ENCODE results near the gene RRP12.

DNA sequence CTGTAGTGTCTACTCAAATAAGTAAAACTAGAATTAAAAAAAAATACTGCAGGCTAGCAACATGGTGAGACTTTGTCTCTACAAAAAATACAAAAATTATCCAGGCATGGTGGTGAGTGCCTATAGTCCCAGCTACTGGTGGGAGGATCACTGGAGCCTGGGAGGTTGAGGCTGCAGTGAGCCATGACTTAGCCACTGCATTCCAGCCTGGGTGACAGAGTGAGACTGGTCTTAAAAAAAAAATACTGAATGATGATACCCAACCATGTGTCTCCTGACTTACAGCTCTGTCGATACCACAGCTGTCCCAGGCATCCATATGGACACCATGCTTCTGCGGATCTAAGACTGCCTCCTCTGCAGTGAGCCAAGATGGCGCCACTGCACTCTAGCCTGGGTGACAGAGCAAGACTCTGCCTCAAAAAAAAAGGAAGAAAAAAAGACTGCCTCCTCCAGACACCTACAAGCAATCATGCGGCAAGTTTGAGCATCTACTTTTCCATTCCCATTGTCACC lies 90.0 kb downstream of the RRP12 start:
- TF ChIP-seq, protein P1, sequence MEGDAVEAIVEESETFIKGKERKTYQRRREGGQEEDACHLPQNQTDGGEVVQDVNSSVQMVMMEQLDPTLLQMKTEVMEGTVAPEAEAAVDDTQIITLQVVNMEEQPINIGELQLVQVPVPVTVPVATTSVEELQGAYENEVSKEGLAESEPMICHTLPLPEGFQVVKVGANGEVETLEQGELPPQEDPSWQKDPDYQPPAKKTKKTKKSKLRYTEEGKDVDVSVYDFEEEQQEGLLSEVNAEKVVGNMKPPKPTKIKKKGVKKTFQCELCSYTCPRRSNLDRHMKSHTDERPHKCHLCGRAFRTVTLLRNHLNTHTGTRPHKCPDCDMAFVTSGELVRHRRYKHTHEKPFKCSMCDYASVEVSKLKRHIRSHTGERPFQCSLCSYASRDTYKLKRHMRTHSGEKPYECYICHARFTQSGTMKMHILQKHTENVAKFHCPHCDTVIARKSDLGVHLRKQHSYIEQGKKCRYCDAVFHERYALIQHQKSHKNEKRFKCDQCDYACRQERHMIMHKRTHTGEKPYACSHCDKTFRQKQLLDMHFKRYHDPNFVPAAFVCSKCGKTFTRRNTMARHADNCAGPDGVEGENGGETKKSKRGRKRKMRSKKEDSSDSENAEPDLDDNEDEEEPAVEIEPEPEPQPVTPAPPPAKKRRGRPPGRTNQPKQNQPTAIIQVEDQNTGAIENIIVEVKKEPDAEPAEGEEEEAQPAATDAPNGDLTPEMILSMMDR (IDR thresholded peaks at IDR 0.05; ENCODE audit: poor library complexity, severe bottlenecking): no peak
- TF ChIP-seq TAF1 (IDR thresholded peaks at IDR 0.05; ENCODE audit: low read depth): no peak
- TF ChIP-seq EP300 (conservative IDR thresholded peaks at IDR 0.05; ENCODE audit: poor library complexity, severe bottlenecking): no peak
- TF ChIP-seq MXI1 (conservative IDR thresholded peaks at IDR 0.05; ENCODE audit: poor library complexity, severe bottlenecking): no peak
- TF ChIP-seq EZH2 (IDR thresholded peaks at IDR 0.05; ENCODE audit: borderline replicate concordance, insufficient read depth, low read length, poor library complexity, severe bottlenecking): no peak
- TF ChIP-seq REST (IDR thresholded peaks at IDR 0.05; ENCODE audit: borderline replicate concordance): no peak
- no peak for TF ChIP-seq POLR2AphosphoS5 (IDR thresholded peaks at IDR 0.05)
- TF ChIP-seq SMC3 (conservative IDR thresholded peaks at IDR 0.05; ENCODE audit: poor library complexity): no peak

Data from neural cell (in vitro differentiated cells).